Measurements from ENCODE around the gene ARHGAP22.

GRCh38 chr10:48556713-48557112 lies 48.2 kb downstream of the ARHGAP22 start:
- TF ChIP-seq CTCF (IDR thresholded peaks at IDR 0.05) (no peak), YY1 (IDR thresholded peaks at IDR 0.05; ENCODE audit: low read depth) (no peak), FOXJ3 (CRISPR knock-in tag; IDR thresholded peaks at IDR 0.05) (no peak), MAX (IDR thresholded peaks at IDR 0.05; ENCODE audit: low read depth) (no peak), EP300 (IDR thresholded peaks at IDR 0.05; ENCODE audit: borderline replicate concordance in 1 of 2, low read depth in 1 of 2, low read length in 1 of 2) (no peak), TAF1 (IDR thresholded peaks at IDR 0.05; ENCODE audit: borderline replicate concordance, low read depth, low read length) (no peak), POLR2AphosphoS5 (IDR thresholded peaks at IDR 0.05; ENCODE audit: low read depth, low read length) (no peak)
